ENCODE data around the gene PHIP. TPM values are rescaled to one million over a fixed set of nuclear protein-coding genes. Genes with fewer than 3 reads are reported as not detected.
A peak's percentile ranks its signal among the peaks of the same experiment; 100 is the strongest.
"Not testable (repeated sequence)": the region's sequence is repeated elsewhere in the genome, so short reads cannot be mapped to it uniquely, and the experiment has no call there.

PHIP gene
- 32.0 TPM for total RNA-seq

DNA sequence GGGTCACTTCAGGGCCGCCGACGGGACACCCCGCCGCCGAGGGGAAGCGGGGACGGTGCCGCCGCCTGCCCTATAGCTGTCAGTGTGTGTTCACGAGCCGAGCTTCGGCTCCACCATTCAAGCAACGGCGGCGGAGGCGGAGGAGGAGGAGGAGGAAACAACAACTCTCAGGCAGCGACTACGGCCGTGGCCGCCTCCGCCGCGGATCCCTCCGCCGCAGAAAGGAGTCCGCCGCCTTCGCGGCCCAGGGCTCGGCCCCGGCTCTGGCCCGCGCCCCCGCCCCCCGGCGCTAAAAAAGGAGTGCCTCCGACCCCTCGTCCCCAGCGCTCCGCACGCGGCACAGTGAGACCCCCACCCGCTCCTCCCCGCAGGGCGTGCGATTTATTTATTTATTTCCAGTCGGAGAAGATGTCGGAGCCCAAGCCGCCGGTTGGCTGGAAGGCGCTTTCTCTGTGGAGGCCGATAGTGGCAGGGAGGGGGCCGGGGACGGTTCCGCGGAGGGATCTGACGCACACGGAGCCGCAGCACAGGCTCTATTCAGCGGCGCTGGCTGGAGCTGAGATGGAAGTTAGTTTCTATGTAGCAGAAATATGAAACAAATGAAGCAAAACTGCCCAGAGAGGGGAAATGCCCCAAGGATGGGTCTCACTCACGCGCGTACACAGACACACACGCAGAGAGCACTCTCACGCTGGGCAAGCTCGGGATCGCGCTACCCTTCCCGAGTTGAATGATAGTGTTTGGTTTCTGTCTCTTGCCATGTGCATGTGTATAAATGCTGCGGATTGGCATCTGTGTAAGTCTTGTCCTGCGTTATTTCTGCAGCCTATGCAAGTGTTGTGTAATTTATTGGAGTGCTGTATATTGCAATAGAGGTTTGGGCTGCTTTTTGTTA is at the start of gene PHIP:
Gene PHIP (minus strand): TSS at position 180 of the 895 bp plus-strand sequence. CDS start 186 bp downstream, outside the sequence.
- peak; percentile 95 for DNase-seq (ENCODE audit: low spot score)

- no peak for DNase-seq (ENCODE audit: low spot score)
These were observed 49.6 kb upstream of the PHIP start for GRCh38 chr6:79127660-79128059.

DNA sequence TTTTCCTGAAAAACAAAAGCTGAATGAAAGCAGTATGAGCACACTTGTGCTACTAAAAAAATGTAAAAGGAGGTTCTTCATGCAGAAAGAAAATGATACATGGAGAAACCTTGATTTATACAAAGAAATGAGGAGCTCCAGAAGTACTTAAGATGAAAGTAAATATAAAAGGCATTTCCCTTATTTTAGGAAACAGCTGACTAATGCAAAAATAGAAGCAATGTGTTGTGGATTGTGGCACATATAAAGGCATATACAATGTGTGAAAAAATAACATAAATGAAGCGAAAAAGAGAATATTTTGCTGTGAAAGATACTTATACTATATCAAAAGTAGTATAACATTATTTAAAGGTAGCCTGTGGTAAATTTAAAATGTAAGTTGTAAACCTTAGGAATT is 41.2 kb upstream of the PHIP start:
- no peak for DNase-seq (ENCODE audit: low spot score)

- DNase-seq (ENCODE audit: low spot score): no peak
These were observed 39.7 kb upstream of the PHIP start for GRCh38 chr6:79117752-79118151.

- no peak for DNase-seq (ENCODE audit: low spot score)
These were observed 37.6 kb upstream of the PHIP start for GRCh38 chr6:79115553-79116182.

GRCh38 chr6:79111549-79111948 is 33.5 kb upstream of the PHIP start:
- DNase-seq (ENCODE audit: low spot score): no peak

DNA sequence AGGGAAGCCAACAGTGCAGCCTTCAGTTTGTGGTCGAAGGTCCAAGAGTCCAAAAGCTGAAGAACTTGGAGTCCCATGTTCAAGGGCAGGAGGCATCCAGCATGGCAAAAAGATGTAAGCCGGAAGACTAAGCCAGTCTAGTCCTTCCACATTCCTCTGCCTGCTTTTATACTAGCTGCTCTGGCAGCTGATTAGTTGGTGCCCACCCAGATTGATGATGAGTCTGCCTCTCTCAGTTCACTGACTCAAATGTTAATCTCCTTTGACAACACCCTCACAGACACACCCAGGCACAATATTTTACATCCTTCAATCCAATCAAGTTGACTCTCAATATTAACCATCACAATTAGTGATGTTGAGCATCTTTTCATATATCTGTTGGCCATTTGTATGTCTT is 23.1 kb upstream of the PHIP start:
- no peak for DNase-seq (ENCODE audit: low spot score)

DNA sequence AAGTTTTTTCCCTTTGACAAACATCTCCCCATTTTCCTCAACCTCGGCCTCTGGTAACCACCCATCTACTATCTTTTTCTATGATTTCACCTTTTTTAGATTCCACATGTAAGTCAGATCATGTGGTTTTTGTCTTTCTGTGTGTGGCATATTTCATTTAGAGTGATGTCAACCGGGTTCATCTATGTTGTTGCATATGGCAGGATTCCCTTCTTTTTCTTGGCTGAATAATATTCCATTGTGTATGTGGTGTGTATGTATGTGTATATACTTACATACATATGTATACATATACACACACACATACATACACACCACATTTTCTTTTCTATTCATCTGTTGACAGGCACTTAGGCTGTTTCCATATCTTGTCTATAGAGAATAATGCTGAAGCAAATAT is 22.2 kb upstream of the PHIP start:
- no peak for DNase-seq (ENCODE audit: low spot score)

DNA sequence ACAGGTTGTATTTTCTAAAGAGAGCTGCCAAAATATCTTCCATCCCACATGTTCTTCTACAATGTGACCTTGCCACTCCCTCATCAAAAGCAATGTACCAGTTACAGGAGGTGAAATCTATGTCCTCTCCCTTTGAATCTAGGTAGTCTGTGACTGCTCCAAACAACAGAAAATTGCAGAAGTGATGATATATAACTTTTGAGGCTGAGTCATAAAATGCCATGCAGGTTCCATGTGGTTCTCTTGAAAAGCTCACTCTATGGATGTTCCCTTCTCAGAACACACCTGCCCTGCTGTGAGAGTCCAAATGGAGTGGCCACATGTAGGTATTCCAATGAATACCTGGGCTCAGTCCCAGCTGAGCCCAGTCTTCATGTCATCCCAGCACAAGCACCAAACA is 16.9 kb upstream of the PHIP start:
- no peak for DNase-seq (ENCODE audit: low spot score)

DNA sequence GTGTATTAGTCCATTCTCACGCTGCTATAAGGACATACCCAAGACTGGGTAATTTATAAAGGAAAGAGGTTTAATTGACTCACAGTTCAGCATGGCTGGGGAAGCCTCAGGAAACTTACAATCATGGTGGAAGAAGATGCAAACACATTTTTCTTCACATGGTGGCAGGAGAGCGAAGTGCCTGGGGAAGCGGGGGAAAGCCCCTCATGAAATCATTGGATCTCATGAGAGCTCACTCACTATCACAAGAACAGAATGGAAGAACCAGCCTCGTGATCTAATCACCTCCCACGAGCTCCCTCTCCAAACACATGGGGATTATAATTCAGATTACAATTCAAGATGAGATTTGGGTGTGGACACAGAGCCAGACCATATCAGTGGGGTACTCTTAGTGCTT is 13.7 kb upstream of the PHIP start:
- DNase-seq (ENCODE audit: low spot score): not testable (repeated sequence)

- DNase-seq (ENCODE audit: low spot score): no peak
These were observed 11.7 kb upstream of the PHIP start for GRCh38 chr6:79089552-79090404.

DNA sequence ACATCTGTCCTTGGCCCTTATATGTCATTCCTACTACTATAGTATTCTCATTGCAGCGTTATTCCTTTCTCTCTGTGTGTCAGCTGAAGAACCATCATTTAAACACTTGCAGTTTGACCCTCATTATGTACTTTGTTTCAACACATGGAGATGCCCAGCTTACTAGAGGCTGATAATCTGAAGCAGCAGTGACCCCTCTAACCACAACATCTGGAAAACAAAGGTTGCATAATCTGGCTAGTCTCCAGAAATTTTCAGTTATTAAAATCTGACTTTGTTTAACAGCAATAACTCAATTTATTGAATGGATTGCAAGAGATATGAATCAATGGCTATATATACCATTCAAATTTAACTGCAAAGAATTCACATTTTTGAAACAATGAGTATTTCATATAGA is 6.6 kb upstream of the PHIP start:
- DNase-seq (ENCODE audit: low spot score): no peak

DNA sequence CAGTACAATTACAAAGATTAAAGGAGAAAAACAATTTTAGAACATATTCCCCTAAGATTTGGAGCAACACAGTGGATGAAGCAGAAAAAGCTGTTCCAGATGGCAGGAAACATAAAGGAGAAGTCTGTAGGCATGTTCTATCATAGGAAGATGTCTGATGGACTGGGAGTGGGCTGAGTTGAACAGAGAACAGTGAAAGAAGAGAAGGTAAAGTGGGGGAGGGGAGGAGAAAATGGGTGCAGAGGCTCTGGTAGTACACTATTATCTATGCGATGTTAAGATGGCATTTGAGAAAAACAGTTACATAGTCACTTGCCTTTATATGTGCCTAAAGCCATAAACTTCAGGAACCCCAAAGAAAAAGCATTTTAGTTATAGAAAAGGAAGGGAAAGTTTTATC is 4.2 kb upstream of the PHIP start:
- no peak for DNase-seq (ENCODE audit: low spot score)

GRCh38 chr6:79081663-79082062 is 3.6 kb upstream of the PHIP start:
- no peak for DNase-seq (ENCODE audit: low spot score)

DNA sequence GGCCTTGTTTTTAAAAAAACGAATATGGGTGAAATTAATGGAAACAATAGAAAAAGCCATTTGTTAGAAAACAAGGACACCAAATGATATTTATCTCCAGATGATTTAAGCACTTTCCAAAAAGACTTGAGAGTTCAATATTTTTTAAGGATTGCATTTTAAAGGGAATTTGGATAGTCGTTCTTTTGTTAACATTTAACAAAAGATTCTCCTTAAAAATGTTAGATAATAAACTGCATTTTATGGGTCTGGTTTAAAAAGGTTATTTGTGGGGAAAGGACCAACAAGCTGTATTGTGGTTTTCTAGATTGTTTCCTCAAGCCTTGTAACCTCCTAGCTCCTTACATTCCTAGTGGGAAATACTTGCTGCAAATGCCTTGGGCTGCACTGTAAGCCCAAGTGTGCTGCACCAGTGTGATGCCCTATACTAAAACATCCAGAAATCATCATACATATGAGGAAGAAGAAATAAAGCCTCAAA is 1.5 kb upstream of the PHIP start:
- DNase-seq (ENCODE audit: low spot score): no peak

- DNase-seq (ENCODE audit: low spot score): peak; percentile 33
These were observed 359 bp downstream of the PHIP start for GRCh38 chr6:79077715-79078074.

GRCh38 chr6:79076782-79077641 is 1.0 kb downstream of the PHIP start:
- peak; percentile 92 for DNase-seq (ENCODE audit: low spot score)

- DNase-seq (ENCODE audit: low spot score): no peak
These were observed 1.9 kb downstream of the PHIP start for GRCh38 chr6:79076160-79076559.

- no peak for DNase-seq (ENCODE audit: low spot score)
These were observed 4.2 kb downstream of the PHIP start for GRCh38 chr6:79073888-79074287.

DNA sequence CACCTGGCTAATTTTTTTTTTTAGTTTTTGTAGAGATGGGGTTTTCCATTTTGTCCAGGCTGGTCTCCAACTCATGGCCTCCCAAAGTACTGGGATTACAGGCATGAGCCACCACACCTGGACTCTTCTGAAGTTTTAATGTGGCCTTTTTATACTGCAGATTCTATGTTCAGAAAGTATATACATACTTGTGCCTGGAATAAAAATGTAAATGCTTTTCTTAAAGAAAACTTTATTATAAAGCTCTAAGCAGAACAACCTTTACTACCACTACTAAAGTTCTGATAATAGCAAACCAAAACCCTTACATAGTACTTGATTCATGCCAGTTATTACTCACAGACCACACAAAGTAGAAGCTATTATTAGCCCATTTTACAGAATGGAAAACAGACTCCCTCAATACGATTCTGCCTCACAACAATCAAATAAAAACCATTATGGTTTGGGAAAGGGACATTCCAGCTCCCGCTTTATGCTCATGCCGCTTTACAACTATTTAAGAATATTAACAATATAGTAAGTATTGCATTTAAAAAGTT is 5.3 kb downstream of the PHIP start:
- no peak for DNase-seq (ENCODE audit: low spot score)

DNA sequence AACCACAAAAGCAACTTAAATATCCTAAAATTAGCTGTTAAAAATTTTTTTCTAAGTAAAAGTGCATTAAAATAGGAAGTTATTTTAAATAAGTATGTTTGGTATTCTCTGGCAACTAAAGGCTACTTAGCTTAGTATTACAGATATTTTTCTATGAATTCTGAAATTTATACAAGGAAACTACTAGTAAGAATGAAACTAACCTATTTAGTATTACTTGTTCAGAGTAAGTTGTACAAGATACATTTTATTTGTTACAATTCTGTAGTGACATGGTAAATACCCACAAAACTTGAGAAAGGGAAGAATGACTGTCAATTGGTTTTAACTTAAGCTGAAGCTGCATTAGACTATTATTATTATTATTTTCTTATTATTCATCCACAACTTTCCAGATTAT is 6.5 kb downstream of the PHIP start:
- DNase-seq (ENCODE audit: low spot score): no peak

Measured in mucosa of gallbladder (tissue), 1 donor.